Hepatocyte (in vitro differentiated cells): ENCODE data around the gene CYTH2.

ENCODE experiments used
- CTCF ChIP-seq: fragments of 200-600 bp; sonication (generic); IDR thresholded peaks from 2 replicates; pipeline ENCODE4 v1.5.1; 2016; ENCODE audit warnings: antibody characterized with exemption, mild to moderate bottlenecking; ENCODE audit not compliant: poor library complexity
- EZH2 ChIP-seq: fragments of 200-600 bp; sonication (generic); IDR thresholded peaks from 2 replicates; pipeline ENCODE4 v1.6.1; 2016; ENCODE audit warnings: antibody characterized with exemption, mild to moderate bottlenecking, borderline replicate concordance
- EZH2phosphoT487 ChIP-seq: fragments of 200-600 bp; sonication (generic); IDR thresholded peaks from one replicate; pipeline ENCODE4 v1.6.1; 2018; ENCODE audit warnings: antibody characterized with exemption, mild to moderate bottlenecking, low read depth, moderate library complexity; ENCODE audit not compliant: unreplicated experiment, severe bottlenecking

- TF ChIP-seq EZH2phosphoT487 = no peak
- TF ChIP-seq CTCF = no peak
- no peak for TF ChIP-seq EZH2
Measured at GRCh38 chr19:48516536-48516935, 47.4 kb downstream of the CYTH2 start.
